GM20431 (cell line): Measurements from ENCODE around the gene CFAP65.

Experiments used
- in situ Hi-C: fragments of 300-500 bp; cut with MseI, MboI; formaldehyde crosslinking; loops from one replicate; pipeline ENCODE4 v1.15.0; 2020; ENCODE audit warnings: low sequenced_read_pairs; ENCODE audit not compliant: unreplicated experiment

Gene CFAP65

GRCh38 chr2:219020604-219021365 is 20.5 kb downstream of the CFAP65 start:
- in situ Hi-C loops = no loop called here

- in situ Hi-C loops = no loop called here
Observed at GRCh38 chr2:219019436-219019835, 21.9 kb downstream of the CFAP65 start.

GRCh38 chr2:219018726-219019125 is 22.6 kb downstream of the CFAP65 start:
- in situ Hi-C loops = no loop called here

- in situ Hi-C loops = no loop called here
Observed at GRCh38 chr2:219018286-219018685, 23.0 kb downstream of the CFAP65 start.

- in situ Hi-C loops = no loop called here
Observed at GRCh38 chr2:219017201-219017931, 23.9 kb downstream of the CFAP65 start.

- in situ Hi-C loops = no loop called here
Observed at GRCh38 chr2:219016721-219017120, 24.6 kb downstream of the CFAP65 start.

- in situ Hi-C loops = no loop called here
Observed at GRCh38 chr2:219010873-219011272, 30.4 kb downstream of the CFAP65 start.

- in situ Hi-C loops = no loop called here
Observed at GRCh38 chr2:219010162-219010756, 31.1 kb downstream of the CFAP65 start.

GRCh38 chr2:219009294-219009693 is 32.0 kb downstream of the CFAP65 start:
- in situ Hi-C loops = no loop called here

- in situ Hi-C loops = no loop called here
Observed at GRCh38 chr2:219003979-219004378, 37.3 kb downstream of the CFAP65 start.

- in situ Hi-C loops = no loop called here
Observed at GRCh38 chr2:219003267-219003634, 38.1 kb downstream of the CFAP65 start.

- in situ Hi-C loops = no loop called here
Observed at GRCh38 chr2:219002395-219003266, 38.7 kb downstream of the CFAP65 start.

GRCh38 chr2:219001577-219002394 is 39.5 kb downstream of the CFAP65 start:
- in situ Hi-C loops = no loop called here

- in situ Hi-C loops = no loop called here
Observed at GRCh38 chr2:219001100-219001576, 40.2 kb downstream of the CFAP65 start.

GRCh38 chr2:219000569-219000960 is 40.8 kb downstream of the CFAP65 start:
- in situ Hi-C loops = no loop called here

GRCh38 chr2:218999881-219000568 is 41.3 kb downstream of the CFAP65 start:
- in situ Hi-C loops = no loop called here

GRCh38 chr2:218999021-218999880 is 42.1 kb downstream of the CFAP65 start:
- in situ Hi-C loops = no loop called here
